ENCODE results near the gene PFKFB1. TPM values are rescaled to one million over a fixed set of nuclear protein-coding genes. Genes with fewer than 3 reads are reported as not detected.
A peak's percentile ranks its signal among the peaks of the same experiment; 100 is the strongest.

Gene PFKFB1
- total and polyA plus RNA-seq, 9 of the 15 experiments (the other 6 are each of a cell fraction or from before 2014, with no cell fraction given) = 0.07 to 0.24 (median 0.15) TPM; not detected in 2

GRCh38 chrX:55014897-55015299, 20.9 kb upstream of the PFKFB1 start (continued):
- TF ChIP-seq ZBTB11 (CRISPR knock-in tag; IDR thresholded peaks at IDR 0.05) = peak in 1 of 3 experiments; percentile 82; a peak in 2 of 6 replicates
- no peak for TF ChIP-seq ZNF217 (CRISPR knock-in tag; IDR thresholded peaks at IDR 0.05)
- TF ChIP-seq PCBP2 (IDR thresholded peaks at IDR 0.05; ENCODE audit: low read depth, low read length, poor library complexity, severe bottlenecking) = no peak
- peak; percentile 86; the same call in 1 of the 2 replicates for TF ChIP-seq TCF7 (IDR thresholded peaks at IDR 0.05; ENCODE audit: borderline replicate concordance)
- peak; percentile 67; the same call in 1 of the 2 replicates for TF ChIP-seq MTA3 (IDR thresholded peaks at IDR 0.05; ENCODE audit: borderline replicate concordance)
- TF ChIP-seq ETS1 (conservative IDR thresholded peaks at IDR 0.05; ENCODE audit: control insufficient read depth, low read depth, low read length) = peak; percentile 57; the same call in 1 of the 2 replicates
- TF ChIP-seq ZNF274 (IDR thresholded peaks at IDR 0.05; ENCODE audit: borderline replicate concordance, low read depth, low read length) = peak; percentile 77
- TF ChIP-seq RUNX1 (IDR thresholded peaks at IDR 0.05; ENCODE audit: low read depth) = peak; percentile 71; the same call in 1 of the 2 replicates
- no peak for TF ChIP-seq COPS2 (conservative IDR thresholded peaks at IDR 0.05)
- TF ChIP-seq HMGN3 (IDR thresholded peaks at IDR 0.05; ENCODE audit: borderline replicate concordance, extremely low read depth, insufficient read length, low read depth, low read length) = peak; percentile 93
- no peak for TF ChIP-seq ZSCAN29 (IDR thresholded peaks at IDR 0.05)
- TF ChIP-seq EP400 (IDR thresholded peaks at IDR 0.05) = 0 out of 2 replicates have a peak, but pooled peaks have one; percentile 24
- TF ChIP-seq EGR1 (conservative IDR thresholded peaks at IDR 0.05) = peak; percentile 82
- no peak for TF ChIP-seq FOXP1 (CRISPR knock-in tag; IDR thresholded peaks at IDR 0.05)
- no peak for TF ChIP-seq ZHX1 (conservative IDR thresholded peaks at IDR 0.05; ENCODE audit: low read length)
- 0 out of 2 replicates have a peak, but pooled peaks have one; percentile 28 for TF ChIP-seq CGGBP1 (CRISPR knock-in tag; IDR thresholded peaks at IDR 0.05)
- peak; percentile 18; the same call in 1 of the 2 replicates for TF ChIP-seq ZBTB17 (CRISPR knock-in tag; IDR thresholded peaks at IDR 0.05)
- peak; percentile 94 for TF ChIP-seq PHB2 (IDR thresholded peaks at IDR 0.05; ENCODE audit: low read depth)
- TF ChIP-seq TAL1 (IDR thresholded peaks at IDR 0.05) = peak; percentile 98
- TF ChIP-seq ZNF79 (CRISPR knock-in tag; IDR thresholded peaks at IDR 0.05; ENCODE audit: low read depth) = no peak
- TF ChIP-seq FOXM1 (IDR thresholded peaks at IDR 0.05; ENCODE audit: low read depth) = peak; percentile 94
- TF ChIP-seq FOXM1 (CRISPR knock-in tag; IDR thresholded peaks at IDR 0.05; ENCODE audit: low read depth) = no peak
- TF ChIP-seq RFX7 (CRISPR knock-in tag; IDR thresholded peaks at IDR 0.05) = no peak

All from K562 (cell line).